GM03348 (cell line): Measurements from ENCODE around the gene KDF1.

ENCODE experiments used
- DNase-seq: peaks from one replicate; pipeline ENCODE4 v3.0.0; 2012; ENCODE audit warnings: low spot score

Gene KDF1

DNA sequence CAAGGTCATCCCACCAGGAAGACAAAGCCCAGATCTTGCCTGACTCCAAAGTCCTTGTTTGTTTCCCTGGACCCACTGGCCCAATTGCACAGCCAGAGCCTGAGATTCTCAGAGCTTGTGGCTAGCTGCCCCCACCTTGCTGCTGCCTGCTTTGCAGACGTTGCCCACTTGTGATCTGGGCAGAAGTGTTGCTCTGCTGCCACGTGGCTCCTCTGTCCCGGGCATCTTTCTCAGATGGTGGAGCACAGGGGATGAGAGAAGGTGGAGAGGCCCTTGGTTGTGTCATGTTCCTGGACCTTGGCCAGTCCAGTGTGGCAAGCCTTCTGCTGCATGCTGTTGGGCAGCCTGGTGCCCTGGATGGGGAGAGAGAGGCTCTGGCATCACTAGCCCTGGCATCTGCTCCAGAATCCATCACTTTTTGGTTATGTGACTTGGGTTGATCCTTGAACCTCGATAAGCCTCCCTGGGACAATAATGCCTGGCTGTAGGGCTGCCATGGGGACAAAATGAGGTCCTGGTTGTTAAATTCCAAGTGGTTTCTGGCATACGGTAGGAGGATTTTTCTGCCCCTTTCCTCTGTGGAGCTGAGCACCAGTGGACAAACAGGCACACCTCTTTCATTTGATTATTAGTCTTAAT is 44.9 kb downstream of the KDF1 start:
- DNase-seq: no peak

DNA sequence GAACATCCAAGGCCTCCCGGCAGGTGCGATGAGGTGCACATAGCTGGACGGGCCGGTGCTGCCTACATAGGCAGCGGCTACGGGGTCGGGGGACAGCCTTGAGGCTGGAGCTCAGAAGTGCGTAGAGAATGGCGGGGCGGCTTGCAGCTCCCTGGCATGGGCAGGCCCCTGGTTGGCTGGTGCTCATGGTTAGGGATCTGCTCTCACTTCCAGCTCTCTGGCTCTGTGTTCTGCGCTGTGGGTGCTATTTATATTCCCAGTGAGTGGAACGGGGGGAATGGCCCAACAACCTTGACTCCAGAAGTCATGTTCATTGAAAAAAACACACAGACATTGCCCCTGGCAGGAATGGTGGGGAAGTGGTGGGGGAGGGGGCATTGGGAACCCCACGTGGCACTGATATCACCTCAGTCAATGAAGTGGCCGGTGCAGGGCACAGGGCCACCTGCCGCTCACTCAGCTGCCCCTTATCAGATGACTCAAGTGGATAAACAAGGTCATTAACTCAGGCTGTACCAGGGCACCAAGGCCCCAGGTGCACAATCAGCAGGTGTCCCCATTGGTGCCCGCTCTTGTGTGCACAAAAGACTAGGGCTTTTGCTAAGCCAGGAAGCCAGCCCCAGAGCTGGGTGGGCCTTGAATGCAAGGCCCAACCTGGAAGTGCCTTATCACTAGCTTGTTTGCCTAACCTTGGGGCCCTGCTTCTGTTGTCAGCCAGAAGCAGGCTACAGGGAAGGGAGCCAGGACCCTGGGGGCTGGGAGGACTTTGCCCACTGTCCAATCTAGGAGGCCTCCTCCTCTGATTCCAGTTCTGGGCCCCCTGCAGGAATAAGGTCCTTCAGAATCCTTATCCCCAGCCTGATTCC is 46.3 kb downstream of the KDF1 start, which contains the start of gene NR0B2:
TSS of gene NR0B2 (minus strand) at position 222 of the 866 bp plus-strand sequence. CDS start at position 187, 35 bp downstream.
- no peak for DNase-seq

DNA sequence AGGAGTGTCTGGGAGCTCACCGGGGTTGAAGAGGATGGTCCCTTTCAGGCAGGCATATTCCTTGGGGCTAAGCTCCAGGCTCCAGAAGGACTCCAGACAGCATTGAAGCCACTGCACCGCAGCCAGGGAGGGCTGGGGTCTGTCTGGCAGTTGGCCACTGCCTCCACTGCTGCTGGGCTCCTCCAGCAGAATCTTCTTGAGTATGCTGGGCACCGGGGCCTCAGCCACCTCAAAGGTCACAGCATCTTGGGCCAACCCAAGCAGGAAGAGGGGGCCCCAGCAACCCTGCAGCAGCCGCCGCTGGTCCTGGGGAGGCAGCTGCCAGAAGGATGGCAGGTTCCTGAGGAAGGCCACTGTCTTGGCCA is 46.9 kb downstream of the KDF1 start:
- no peak for DNase-seq

DNA sequence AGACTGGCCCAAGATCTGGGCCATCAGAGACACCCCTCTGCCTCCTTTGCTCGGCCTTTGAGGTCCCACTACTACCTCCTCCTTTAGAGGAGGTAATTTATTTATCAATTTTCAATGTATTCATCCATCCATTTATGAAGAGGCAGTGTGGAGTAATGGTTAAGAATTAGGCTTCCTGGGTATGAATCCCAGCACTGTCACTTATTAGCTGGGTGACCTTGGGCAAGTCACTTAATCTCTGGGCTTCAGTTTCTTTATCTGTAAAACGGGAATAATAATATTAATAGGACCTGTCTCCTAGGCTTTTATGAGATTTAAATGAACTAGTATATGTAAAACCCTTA is 48.1 kb downstream of the KDF1 start:
- no peak for DNase-seq

DNA sequence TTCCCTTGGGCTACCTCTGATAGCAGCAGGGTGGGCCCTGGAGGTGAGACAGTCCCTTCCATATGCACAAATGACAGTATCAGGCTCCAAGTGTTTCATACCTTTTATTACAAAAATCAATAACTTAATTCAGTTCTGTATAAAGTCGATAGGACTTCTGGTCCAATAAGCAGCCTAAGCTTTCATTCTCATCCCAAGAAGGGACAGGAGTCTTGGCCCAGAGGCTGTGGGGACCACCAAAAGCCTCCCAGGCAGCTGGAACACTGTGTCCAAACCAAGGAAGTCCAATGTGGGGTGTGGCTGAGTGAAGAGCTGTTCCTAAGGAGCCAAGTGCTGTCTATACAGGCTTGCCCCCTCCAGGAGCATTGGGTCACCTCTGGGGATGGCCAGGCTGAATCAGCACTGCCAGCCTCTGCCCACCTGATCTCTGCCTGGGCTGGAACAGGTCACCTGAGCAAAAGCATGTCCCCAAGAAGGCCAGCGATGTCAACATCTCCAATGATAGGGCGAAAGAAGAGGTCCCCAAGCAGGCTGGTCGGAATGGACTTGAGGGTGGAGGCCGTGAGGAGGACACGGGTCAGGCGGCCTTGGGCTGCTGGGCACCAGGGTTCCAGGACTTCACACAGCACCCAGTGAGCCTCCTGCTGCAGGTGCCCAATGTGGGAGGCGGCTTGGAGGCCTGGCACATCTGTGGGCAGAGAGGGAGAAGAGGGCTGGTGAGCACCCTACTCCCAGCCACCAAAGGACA is 48.7 kb downstream of the KDF1 start:
- DNase-seq: no peak

DNA sequence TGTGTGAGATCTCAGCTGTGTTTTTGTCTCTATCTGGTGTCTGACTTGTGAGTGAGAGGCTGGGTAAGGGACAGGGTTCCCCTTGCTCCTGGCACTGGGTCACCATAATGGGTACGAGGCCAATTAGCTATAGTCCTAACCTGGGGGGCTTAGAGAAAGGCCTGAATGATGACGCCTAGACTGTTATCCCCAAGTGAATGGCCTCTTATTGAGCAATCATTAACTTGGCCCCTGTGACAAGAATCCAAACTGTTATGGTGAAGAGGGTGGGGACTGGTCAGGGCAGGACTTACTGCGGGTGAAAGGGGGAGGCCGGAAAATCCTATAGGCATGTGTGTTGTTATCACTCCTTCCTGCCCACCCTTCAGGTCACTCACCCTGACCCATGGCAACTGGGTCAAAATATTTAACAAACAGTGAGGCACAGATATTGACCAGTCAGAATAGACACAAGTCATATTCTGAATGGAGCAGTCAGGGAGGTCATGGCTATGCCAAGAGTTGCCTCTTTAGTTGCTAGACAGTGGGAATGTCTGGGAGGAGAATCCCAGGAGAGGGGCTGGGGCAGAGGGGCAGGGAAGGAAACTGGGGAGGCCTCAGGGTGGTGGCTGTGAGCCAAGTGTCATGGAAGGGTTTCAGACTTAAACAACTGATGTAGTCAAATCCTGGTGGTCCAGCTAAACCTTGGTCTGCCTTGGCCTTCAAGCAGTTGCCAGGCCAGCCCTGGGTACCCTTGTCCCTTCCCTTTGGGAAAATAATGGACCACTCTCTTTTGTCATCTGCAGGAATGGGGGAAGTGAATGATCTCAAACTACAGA is 49.7 kb downstream of the KDF1 start:
- no peak for DNase-seq

DNA sequence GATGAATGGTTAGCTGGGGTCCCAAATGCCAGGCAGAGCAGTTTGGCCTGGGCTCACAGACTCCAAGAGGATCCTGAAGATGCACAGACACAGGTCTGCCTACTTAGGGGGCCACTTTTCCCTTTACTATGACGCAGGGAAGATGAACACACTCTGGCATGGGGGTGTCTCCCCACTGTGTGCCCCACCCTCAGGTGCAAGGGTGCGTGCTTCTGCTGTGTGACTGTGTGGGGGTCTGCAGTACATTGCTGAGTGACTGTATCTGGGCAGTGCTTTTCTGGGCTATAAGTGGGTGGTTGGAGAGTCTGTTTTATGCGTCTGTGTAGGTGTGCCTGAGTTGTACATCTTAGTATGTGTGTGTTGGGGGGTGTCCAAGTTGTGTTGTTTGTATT is 50.3 kb downstream of the KDF1 start:
- no peak for DNase-seq

DNA sequence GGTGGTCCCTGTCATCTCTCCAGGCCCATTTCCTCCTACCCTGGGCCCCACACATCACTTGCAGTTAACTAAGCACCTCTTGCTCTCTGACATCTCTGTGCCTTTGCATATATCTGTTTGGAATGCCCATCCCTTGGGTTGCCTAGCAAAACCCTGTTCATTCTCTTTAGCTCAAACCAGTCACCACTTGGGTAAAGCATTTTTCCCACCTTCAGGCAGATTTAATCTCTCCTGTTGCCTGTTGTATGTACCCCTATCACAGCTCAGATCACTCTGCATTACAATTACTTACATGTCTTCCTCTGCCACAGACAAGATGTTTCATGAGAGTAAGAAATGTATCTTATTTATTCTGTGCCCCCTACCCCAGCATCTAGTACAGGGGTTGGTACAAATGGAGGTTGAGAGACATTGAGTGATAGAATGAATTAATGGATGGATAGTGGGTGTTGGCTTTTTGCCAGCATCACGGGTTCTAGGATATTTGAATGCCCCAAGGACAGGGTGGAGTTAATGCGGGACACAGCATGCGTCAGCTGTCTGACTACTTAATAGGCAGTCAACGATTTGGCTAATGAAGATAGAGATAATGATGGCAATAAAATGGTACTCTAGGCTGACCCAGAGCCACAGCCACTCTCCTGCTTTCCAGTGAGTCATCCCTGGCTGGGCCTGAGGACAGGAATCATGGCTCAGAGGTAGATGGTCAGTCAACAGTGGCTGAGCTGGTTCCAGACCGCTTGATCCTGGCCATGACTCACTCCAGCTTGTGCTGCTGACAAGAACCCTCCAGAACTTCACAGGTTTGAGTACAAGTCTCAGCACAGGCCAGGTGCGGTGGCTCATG is 53.0 kb downstream of the KDF1 start:
- peak; percentile 81 for DNase-seq

DNA sequence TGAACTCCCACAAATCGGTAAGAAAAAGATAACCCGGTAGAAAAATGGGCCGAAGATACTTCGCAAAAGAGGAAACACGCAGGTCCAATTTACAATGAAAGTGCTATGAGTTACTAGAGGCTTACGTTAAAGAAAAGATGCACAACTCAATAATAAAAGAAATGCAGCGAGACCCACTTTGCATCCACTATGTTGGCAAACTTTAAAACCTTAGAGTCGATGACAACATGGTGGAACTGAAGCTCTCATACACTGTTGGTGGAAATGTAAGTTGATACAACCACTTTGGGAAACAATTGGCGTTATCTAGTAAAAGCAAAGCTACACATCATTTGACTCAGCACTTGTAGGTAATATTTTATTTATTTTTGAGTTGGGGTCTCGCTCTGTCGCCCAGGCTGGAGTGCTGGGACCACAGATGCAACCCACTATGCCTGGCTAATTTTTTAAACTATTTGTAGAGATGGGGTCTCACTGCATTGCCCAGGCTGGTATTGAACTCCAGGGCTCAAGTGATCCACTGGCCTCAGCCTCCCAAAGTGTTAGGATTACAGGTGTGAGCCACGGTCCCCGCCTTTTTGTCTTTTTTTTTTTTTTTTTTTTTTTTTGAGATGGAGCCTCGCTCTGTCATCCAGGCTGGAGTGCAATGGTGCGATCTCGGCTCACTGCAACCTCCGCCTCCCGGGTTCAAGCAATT is 59.3 kb downstream of the KDF1 start:
- no peak for DNase-seq

DNA sequence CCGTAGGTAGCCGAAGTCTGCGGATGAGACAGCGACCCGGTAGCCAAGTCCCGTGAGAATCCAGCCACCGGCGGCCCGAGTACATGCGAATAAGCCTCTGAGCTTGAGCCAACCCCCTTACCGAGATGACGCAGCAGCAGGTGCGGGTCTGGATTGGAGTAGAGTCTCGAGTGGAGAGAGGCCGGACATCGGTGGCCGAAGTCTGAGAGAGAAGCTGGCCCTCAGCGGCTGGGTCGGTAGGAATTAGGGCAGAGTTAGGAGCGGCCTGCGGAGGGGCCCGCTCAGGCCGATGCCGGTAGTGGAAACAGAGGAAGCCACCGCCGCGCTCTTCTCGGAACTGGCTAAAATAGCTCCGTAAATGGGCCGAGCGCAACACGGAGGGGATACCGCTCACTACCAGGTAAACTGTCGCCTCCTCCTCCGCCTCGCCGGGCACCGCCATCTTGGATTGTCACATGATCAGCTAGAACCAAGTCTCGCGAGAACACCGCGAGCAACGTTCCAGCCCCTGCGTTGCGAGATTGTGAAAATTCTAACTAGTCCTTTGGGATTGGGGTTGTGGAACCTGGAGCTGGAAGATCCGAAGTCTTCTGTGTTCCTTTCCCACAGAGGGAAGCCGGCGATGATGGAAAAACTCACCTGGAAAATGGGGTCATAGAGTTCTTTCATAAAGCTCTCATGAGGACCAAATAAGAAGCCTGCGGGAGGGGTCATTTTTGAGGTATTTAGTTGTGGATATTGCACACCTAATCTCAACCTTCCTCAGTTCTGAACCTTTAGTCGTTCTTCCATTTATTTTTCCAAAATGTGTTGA is 60.1 kb downstream of the KDF1 start, which contains the start of gene GPATCH3:
TSS of gene GPATCH3 (minus strand) at position 467 of the 814 bp plus-strand sequence. CDS start at position 442, 25 bp downstream.
- DNase-seq: peak; percentile 93
